Measurements from ENCODE around the gene NAGA. TPM values are rescaled to one million over a fixed set of nuclear protein-coding genes. Genes with fewer than 3 reads are reported as not detected.

Gene NAGA
- total and polyA plus RNA-seq, 9 of the 15 experiments (the other 6 are each of a cell fraction or from before 2014, with no cell fraction given), result 6.5 to 20.6 (median 17.4) TPM

- TF ChIP-seq MAFF (IDR thresholded peaks at IDR 0.05; ENCODE audit: low read length), result peak; percentile 17; the same call in 1 of the 2 replicates
- TF ChIP-seq ZFP30 (CRISPR knock-in tag; IDR thresholded peaks at IDR 0.05; ENCODE audit: borderline replicate concordance), result no peak
- TF ChIP-seq ERF (CRISPR knock-in tag; IDR thresholded peaks at IDR 0.05), result no peak
- TF ChIP-seq RBM25 (IDR thresholded peaks at IDR 0.05; ENCODE audit: low read depth, low read length, severe bottlenecking), result peak; percentile 32
- no peak for TF ChIP-seq KLF16 (IDR thresholded peaks at IDR 0.05)
These were observed 19.9 kb downstream of the NAGA start (continued) for GRCh38 chr22:42050641-42051180.

- POLR2A ChIA-PET, result no interaction called here
These were observed 28.8 kb downstream of the NAGA start for GRCh38 chr22:42041784-42042183.

More at GRCh38 chr22:42041784-42042183, 28.8 kb downstream of the NAGA start:
- no peaks in the 10 kb centered on the region for H4K20me1 ChIP-seq (replicated peaks; ENCODE audit: control insufficient read depth, insufficient read depth, low read length)
- no peak for DNase-seq (ENCODE audit: extremely low read depth in 1 of 4, low spot score in 3 of 4)
- no peaks in the 10 kb centered on the region for H3K36me3 ChIP-seq (ENCODE audit: control insufficient read depth, insufficient read depth, low read length)
- no peak overlapping the region for H3K27ac ChIP-seq (ENCODE audit: extremely low read depth, low read depth, low read length)
- H3K9me3 ChIP-seq (replicated peaks; ENCODE audit: control insufficient read depth, insufficient read depth, low read depth, low read length), result no peaks in the 10 kb centered on the region
- H3K9ac ChIP-seq (ENCODE audit: insufficient read depth in 1 of 2, low read depth in 2 of 2, low read length in 2 of 2), result no peak overlapping the region
- no peaks in the 10 kb centered on the region for H3K79me2 ChIP-seq (ENCODE audit: control insufficient read depth, insufficient read depth, low read length)
- no peak for ATAC-seq
- CTCF ChIA-PET (ENCODE audit: low intra/inter-chr PET ratio), result no interaction called here
- H3K9me1 ChIP-seq (ENCODE audit: control insufficient read depth, insufficient read depth, low read length), result no peaks in the 10 kb centered on the region
- no peak overlapping the region for H2AFZ ChIP-seq (ENCODE audit: low read depth, low read length)
- H3K4me2 ChIP-seq (ENCODE audit: insufficient read depth, low read length), result no peak overlapping the region
- TF ChIP-seq ZEB2 (IDR thresholded peaks at IDR 0.05) (no peak), NCOA6 (IDR thresholded peaks at IDR 0.05) (no peak), XRCC4 (IDR thresholded peaks at IDR 0.05; ENCODE audit: extremely low read depth, insufficient read depth, insufficient read length) (no peak), PYGO2 (tag; IDR thresholded peaks at IDR 0.05) (no peak), MXI1 (IDR thresholded peaks at IDR 0.05; ENCODE audit: low read depth, low read length) (no peak), ZNF398 (CRISPR knock-in tag; IDR thresholded peaks at IDR 0.05) (no peak), ZNF24 (IDR thresholded peaks at IDR 0.05) (no peak)
- H3K4me3 ChIP-seq, result no peak overlapping the region
- H3K27me3 ChIP-seq (ENCODE audit: control insufficient read depth in 2 of 2, insufficient read depth in 2 of 2, low read length in 2 of 2), result no peaks in the 10 kb centered on the region
- BruUV-seq (replicated peaks), result no TSS peak
- no peak for FAIRE-seq
- intact Hi-C loops (cut with micrococcal nuclease), result no loop called here
- in situ Hi-C loops (cut with MboI), result no loop called here
- H3K4me1 ChIP-seq (replicated peaks in 1 of 2; ENCODE audit: control insufficient read depth in 2 of 2, insufficient read depth in 2 of 2, low read length in 2 of 2), result no peaks in the 10 kb centered on the region

Measured in K562 (cell line).